Measurements from ENCODE around the gene ACOT13.
"Not testable (repeated sequence)": the region's sequence is repeated elsewhere in the genome, so short reads cannot be mapped to it uniquely, and the experiment has no call there.

- TF ChIP-seq CTCF (conservative IDR thresholded peaks at IDR 0.05 in 1 of 2, IDR thresholded peaks at IDR 0.05 in 1 of 2; ENCODE audit: low read depth in 1 of 2, low read length in 2 of 2); EZH2 (IDR thresholded peaks at IDR 0.05; ENCODE audit: low read length, missing control alignments): not testable (repeated sequence)
Observed at GRCh38 chr6:24678792-24679352, 12.0 kb downstream of the ACOT13 start.

Measured in fibroblast of lung (primary cell).